Adrenal gland (tissue), 5 donors: ENCODE measurements around the gene APOBEC2.

Experiments used
- POLR2A ChIP-seq, 2 donors: fragments of 450-650 bp; IDR thresholded peaks; one replicate each; pipeline ENCODE4 v1.6.1; 2017; ENCODE audit warnings: antibody characterized with exemption in 2 of 2, mild to moderate bottlenecking in 2 of 2, moderate library complexity in 1 of 2
- TF ChIP-seq, protein P1 (sequence below), 6 experiments: fragments of 450-650 bp in 4 of 6; fragments of 200-600 bp in 2 of 6; sonication (generic) in 1 of 6; IDR thresholded peaks; 1 replicate in 5 of 6; 2 replicates in 1 of 6; pipeline versions ENCODE4 v1.5.1 to v1.8.0; 2016 to 2021; ENCODE audit warnings: antibody characterized with exemption in 6 of 6, mild to moderate bottlenecking in 2 of 6, moderate library complexity in 1 of 6
- donor health status: DM: no; HTN: no; CAD: no.

DNA sequence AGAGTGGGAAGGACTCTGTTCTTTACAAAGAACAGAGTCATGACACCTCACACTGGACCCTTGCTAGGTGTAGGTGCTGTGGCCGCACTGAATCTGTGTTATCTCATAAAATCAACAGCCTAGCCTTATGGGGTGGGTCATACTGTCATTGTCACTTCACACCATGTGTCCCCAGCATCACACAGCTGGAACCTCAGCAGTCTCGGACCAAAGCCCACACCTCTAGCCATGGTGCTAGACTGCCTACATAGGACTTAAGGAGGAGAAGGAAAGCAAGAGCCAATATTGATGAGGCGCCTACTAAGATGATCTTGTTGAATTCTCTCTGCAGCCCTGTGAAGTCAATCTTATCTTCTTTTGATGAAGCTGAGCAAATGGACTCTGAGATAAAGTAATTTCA, 45.0 kb upstream of the APOBEC2 start:
- TF ChIP-seq, protein P1, sequence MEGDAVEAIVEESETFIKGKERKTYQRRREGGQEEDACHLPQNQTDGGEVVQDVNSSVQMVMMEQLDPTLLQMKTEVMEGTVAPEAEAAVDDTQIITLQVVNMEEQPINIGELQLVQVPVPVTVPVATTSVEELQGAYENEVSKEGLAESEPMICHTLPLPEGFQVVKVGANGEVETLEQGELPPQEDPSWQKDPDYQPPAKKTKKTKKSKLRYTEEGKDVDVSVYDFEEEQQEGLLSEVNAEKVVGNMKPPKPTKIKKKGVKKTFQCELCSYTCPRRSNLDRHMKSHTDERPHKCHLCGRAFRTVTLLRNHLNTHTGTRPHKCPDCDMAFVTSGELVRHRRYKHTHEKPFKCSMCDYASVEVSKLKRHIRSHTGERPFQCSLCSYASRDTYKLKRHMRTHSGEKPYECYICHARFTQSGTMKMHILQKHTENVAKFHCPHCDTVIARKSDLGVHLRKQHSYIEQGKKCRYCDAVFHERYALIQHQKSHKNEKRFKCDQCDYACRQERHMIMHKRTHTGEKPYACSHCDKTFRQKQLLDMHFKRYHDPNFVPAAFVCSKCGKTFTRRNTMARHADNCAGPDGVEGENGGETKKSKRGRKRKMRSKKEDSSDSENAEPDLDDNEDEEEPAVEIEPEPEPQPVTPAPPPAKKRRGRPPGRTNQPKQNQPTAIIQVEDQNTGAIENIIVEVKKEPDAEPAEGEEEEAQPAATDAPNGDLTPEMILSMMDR (IDR thresholded peaks at IDR 0.05) = no peak
- no peak for TF ChIP-seq POLR2A (IDR thresholded peaks at IDR 0.05)
